Sigmoid colon (tissue), 7 donors: ENCODE results near the gene LEF1. TPM values are rescaled to one million over a fixed set of nuclear protein-coding genes. Genes with fewer than 3 reads are reported as not detected.

Source experiments
- DNase-seq: peaks from one replicate; pipeline ENCODE4 v3.0.0-alpha.2; 2019
- H3K27ac ChIP-seq, 4 donors: fragments of 200-600 bp; sonication (generic); one replicate each; pipeline ENCODE4 v1.5.1; 2016 to 2019; ENCODE audit warnings: mild to moderate bottlenecking in 1 of 4
- H3K27me3 ChIP-seq, 3 donors: fragments of 200-600 bp; sonication (generic); one replicate each; pipeline ENCODE4 v1.5.1; 2019; ENCODE audit warnings: mild to moderate bottlenecking in 1 of 3
- H3K36me3 ChIP-seq, 4 donors: fragments of 200-600 bp; sonication (generic); one replicate each; pipeline ENCODE4 v1.5.1; 2016 to 2019
- H3K4me1 ChIP-seq, 4 donors: fragments of 200-600 bp; sonication (generic); one replicate each; pipeline ENCODE4 v1.5.1; 2017 to 2019
- H3K4me3 ChIP-seq, 4 donors: fragments of 200-600 bp; sonication (generic); one replicate each; pipeline ENCODE4 v1.5.1; 2017 to 2019; ENCODE audit warnings: mild to moderate bottlenecking in 2 of 4, moderate library complexity in 1 of 4
- H3K9me3 ChIP-seq, 4 donors: fragments of 200-600 bp in 3 of 4; sonication (generic) in 3 of 4; one replicate each; pipeline versions ENCODE4 v1.5.1 to v1.6.1; 2013 to 2019
- EP300 ChIP-seq, 4 donors: sonication (generic); formaldehyde crosslinking; IDR thresholded peaks; one replicate each; pipeline ENCODE4 v1.6.1; 2017; ENCODE audit warnings: antibody characterized with exemption in 4 of 4
- POLR2A ChIP-seq, 2 donors: fragments of 450-650 bp; IDR thresholded peaks; one replicate each; pipeline ENCODE4 v1.6.1; 2016; ENCODE audit warnings: antibody characterized with exemption in 2 of 2, mild to moderate bottlenecking in 2 of 2, moderate library complexity in 2 of 2
- POLR2AphosphoS5 ChIP-seq, 4 donors: sonication (generic); formaldehyde crosslinking; IDR thresholded peaks; one replicate each; pipeline ENCODE4 v1.6.1; 2017; ENCODE audit warnings: antibody characterized with exemption in 4 of 4
- WGBS, 2 donors: extraction: QIAGEN DNeasy Blood & Tissue Kit; methylation state at CpG; one replicate each; pipeline ENCODE4 v1.1.7; 2013; 5-methylcytosine and 5-hydroxymethylcytosine counted together
- intact Hi-C: fragments of 100-400 bp; cut with DNase I; formaldehyde crosslinking; loops from one replicate; pipeline ENCODE4 v1.15.1; 2023
- polyA plus RNA-seq, 3 donors: library from polyadenylated mRNA; stranded (reverse); fragments of 200-250 nt; gene quantifications; one replicate each; pipeline ENCODE4 v1.2.3, GENCODE V29; 2013
- total RNA-seq, 4 donors: library from RNA; depleted of rRNA; stranded (reverse); fragments of >200 nt; gene quantifications; one replicate each; pipeline ENCODE4 v1.1.0, GENCODE V29; 2016
- TF ChIP-seq, protein P1 (sequence below), 4 experiments: fragments of 450-650 bp in 3 of 4; fragments of 200-600 bp in 1 of 4; IDR thresholded peaks; one replicate each; pipeline ENCODE4 v1.5.1; 2016 to 2019; ENCODE audit warnings: antibody characterized with exemption in 4 of 4, mild to moderate bottlenecking in 3 of 4, moderate library complexity in 2 of 4
- donor health status: healthy with polysubstance abuse.
- donor health status: Bipolar disorder and iron deficiency.
- donor health status: healthy.

The LEF1 gene
- total and polyA plus RNA-seq, 7 donors: 0.83 to 25.3 (median 3.2) TPM; not detected in 1

DNA sequence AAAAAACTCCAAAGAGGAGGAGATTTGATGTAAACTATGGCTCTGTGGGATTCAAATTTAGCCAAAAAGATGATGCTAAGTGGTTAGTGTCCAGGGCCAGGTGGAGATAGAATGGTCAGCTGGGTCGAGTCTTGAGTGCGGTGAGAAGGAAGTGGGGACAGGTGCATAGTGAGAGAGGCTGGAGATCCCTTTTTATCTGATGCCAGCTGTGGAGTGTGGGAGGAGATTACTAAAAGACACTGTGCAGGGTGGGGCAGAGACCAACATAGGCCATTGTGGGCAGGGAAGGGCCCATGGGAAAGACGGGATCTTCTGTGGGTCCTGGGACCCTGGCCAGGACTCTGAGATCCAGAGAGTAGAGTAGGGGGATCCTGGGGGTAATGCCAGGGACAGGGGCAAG lies 34.6 kb upstream of the LEF1 start:
- no peak for DNase-seq
- Histone ChIP-seq H3K27me3 (no peaks in the 10 kb centered on the region), H3K36me3 (no peaks in the 10 kb centered on the region), H3K4me3 (no peak overlapping the region), H3K27ac (no peak overlapping the region), H3K4me1 (no peaks in the 10 kb centered on the region), H3K9me3 (no peaks in the 10 kb centered on the region)
- TF ChIP-seq, protein P1, sequence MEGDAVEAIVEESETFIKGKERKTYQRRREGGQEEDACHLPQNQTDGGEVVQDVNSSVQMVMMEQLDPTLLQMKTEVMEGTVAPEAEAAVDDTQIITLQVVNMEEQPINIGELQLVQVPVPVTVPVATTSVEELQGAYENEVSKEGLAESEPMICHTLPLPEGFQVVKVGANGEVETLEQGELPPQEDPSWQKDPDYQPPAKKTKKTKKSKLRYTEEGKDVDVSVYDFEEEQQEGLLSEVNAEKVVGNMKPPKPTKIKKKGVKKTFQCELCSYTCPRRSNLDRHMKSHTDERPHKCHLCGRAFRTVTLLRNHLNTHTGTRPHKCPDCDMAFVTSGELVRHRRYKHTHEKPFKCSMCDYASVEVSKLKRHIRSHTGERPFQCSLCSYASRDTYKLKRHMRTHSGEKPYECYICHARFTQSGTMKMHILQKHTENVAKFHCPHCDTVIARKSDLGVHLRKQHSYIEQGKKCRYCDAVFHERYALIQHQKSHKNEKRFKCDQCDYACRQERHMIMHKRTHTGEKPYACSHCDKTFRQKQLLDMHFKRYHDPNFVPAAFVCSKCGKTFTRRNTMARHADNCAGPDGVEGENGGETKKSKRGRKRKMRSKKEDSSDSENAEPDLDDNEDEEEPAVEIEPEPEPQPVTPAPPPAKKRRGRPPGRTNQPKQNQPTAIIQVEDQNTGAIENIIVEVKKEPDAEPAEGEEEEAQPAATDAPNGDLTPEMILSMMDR (IDR thresholded peaks at IDR 0.05): no peak
- TF ChIP-seq POLR2AphosphoS5 (IDR thresholded peaks at IDR 0.05) (no peak), POLR2A (IDR thresholded peaks at IDR 0.05) (no peak)
- 67 to 77% methylated on average over 3 of the region's 3 CpGs for WGBS, 2 donors
- intact Hi-C loops: no loop called here

DNA sequence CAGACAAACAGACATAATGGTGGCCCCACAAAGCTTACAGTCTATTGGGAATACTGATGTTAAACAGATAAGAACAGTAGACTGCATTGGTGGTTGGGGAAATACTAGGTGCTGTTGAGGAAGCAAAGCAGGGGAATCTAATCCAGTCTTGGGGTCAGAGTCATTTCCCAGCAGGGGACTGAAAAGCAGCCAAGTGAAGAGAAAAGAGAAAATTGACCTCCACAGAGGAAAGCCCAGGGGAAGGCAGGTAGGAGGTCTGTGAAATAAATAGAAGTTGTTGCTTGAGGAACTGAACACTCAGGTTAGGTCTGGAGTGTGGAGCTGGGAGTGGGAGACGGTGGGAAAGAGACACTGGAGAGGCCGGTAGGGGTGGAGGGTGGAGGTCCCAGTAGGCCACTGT lies 33.0 kb upstream of the LEF1 start:
- intact Hi-C loops: no loop called here
- DNase-seq: no peak
- Histone ChIP-seq H3K36me3 (no peaks in the 10 kb centered on the region), H3K9me3 (no peaks in the 10 kb centered on the region), H3K4me3 (no peak overlapping the region), H3K27ac (no peak overlapping the region), H3K27me3 (no peaks in the 10 kb centered on the region), H3K4me1 (no peaks in the 10 kb centered on the region)
- no peak for TF ChIP-seq POLR2A (IDR thresholded peaks at IDR 0.05)
- TF ChIP-seq, protein P1 (IDR thresholded peaks at IDR 0.05): no peak
- 93 to 96% methylated on average over 2 of the region's 2 CpGs for WGBS, 2 donors

DNA sequence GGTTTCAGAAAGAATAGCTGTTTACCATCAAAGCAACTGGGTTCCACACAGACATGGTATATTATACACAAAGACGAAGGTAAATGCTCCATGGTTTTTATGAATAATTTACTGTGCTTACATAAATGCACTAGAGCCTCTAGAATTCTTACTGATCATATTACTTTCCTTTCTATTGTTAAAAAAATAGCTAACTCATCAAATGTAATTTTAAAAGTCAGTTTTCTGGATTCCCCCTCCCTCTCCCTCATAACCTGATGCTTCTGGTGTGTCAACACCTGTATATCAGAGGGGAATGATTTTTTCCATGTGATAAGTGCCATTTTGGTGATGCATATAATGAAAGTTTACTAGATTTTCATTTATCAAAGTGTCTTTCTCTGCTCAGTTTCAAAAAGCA lies 31.1 kb upstream of the LEF1 start:
- Histone ChIP-seq H3K36me3 (no peaks in the 10 kb centered on the region), H3K9me3 (no peaks in the 10 kb centered on the region), H3K27me3 (no peaks in the 10 kb centered on the region), H3K4me3 (no peak overlapping the region), H3K4me1 (no peaks in the 10 kb centered on the region), H3K27ac (no peak overlapping the region)
- WGBS, 2 donors: 84 to 85% methylated on average over 1 of the region's 1 CpG
- no peak for DNase-seq
- intact Hi-C loops: no loop called here
- TF ChIP-seq EP300 (IDR thresholded peaks at IDR 0.05) (no peak), POLR2A (IDR thresholded peaks at IDR 0.05) (no peak)
- TF ChIP-seq, protein P1 (IDR thresholded peaks at IDR 0.05): no peak

DNA sequence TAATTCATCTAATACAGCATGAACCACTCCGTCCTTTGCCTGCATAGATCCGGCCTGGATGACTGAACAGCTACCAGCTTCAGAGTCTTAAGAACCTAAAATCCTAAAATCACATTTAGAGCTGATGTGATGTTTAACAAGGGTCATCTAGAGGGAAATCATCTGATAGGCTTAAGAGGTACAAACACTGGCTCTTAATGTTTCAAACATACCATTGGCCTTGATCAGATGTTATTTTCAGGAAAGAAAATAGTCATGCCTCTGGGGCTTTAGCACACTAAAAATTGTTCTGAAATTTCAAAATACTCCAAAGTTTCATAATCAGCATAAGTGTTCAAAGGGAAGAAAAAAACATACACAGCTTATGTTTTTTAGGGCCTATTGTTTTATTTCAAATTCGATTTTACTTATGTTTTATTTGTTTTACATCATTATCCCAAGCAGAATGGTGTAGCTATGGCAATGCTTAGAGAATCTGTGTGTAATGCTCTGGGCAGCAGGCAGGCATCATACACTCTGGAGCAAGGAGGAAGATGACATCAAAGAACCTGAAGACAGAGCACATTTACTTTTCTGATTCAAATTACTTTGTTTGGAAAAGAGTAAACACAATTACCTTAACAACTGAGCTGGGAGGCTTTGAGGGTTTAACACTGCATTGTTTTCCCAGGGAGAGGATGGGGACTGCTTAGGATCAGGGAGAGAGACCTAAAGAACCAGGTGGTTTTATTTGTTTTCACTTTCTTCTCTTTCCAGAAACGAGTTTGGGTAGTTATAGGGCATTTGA lies 25.3 kb upstream of the LEF1 start:
- H3K9me3 ChIP-seq: no peaks in the 10 kb centered on the region

More for the DNA sequence above, 25.3 kb upstream of the LEF1 start:
- Histone ChIP-seq H3K36me3 (no peaks in the 10 kb centered on the region), H3K27ac (no peak overlapping the region), H3K4me3 (no peak overlapping the region), H3K4me1 (no peaks in the 10 kb centered on the region), H3K27me3 (no peaks in the 10 kb centered on the region)
- intact Hi-C loops: no loop called here
- no peak for DNase-seq
- WGBS, 2 donors: 48 to 64% methylated on average over 4 of the region's 4 CpGs
- TF ChIP-seq POLR2AphosphoS5 (IDR thresholded peaks at IDR 0.05): no peak
- TF ChIP-seq EP300 (IDR thresholded peaks at IDR 0.05): no peak
- TF ChIP-seq, protein P1 (IDR thresholded peaks at IDR 0.05): no peak
- TF ChIP-seq POLR2A (IDR thresholded peaks at IDR 0.05): no peak
